IMR-90 (cell line): ENCODE results near the gene CTNNBIP1.

ENCODE experiments used
- CEBPB ChIP-seq: IDR thresholded peaks from 2 replicates; pipeline ENCODE4 v1.6.1; 2012; ENCODE audit warnings: low read depth, low read length, improper control_type of control experiment
- CTCF ChIP-seq: conservative IDR thresholded peaks from 2 replicates; pipeline ENCODE4 v1.5.1; 2012; ENCODE audit warnings: mild to moderate bottlenecking, low read depth, low read length, improper control_type of control experiment
- ELK1 ChIP-seq: fragments of 150-350 bp; IDR thresholded peaks from 2 replicates; pipeline ENCODE4 v1.6.1; 2016; ENCODE audit warnings: low read depth, mild to moderate bottlenecking, low read length, moderate library complexity, borderline replicate concordance
- FOS ChIP-seq: fragments of 150-350 bp; IDR thresholded peaks from 2 replicates; pipeline ENCODE4 v1.6.1; 2016; ENCODE audit warnings: low read depth, low read length
- MXI1 ChIP-seq: IDR thresholded peaks from 2 replicates; pipeline ENCODE4 v1.6.1; 2012; ENCODE audit warnings: low read depth, mild to moderate bottlenecking, low read length, moderate library complexity, borderline replicate concordance
- POLR2A ChIP-seq: IDR thresholded peaks from 2 replicates; pipeline ENCODE4 v1.6.1; 2012; ENCODE audit warnings: mild to moderate bottlenecking, low read depth, low read length
- RCOR1 ChIP-seq: IDR thresholded peaks from 2 replicates; pipeline ENCODE4 v1.6.1; 2012; ENCODE audit warnings: mild to moderate bottlenecking, low read length, improper control_type of control experiment; ENCODE audit not compliant: insufficient replicate concordance
- RFX5 ChIP-seq: IDR thresholded peaks from 2 replicates; pipeline ENCODE4 v1.8.0; 2012; ENCODE audit warnings: low read depth, mild to moderate bottlenecking, low read length, moderate library complexity
- SMC3 ChIP-seq: fragments of 150-350 bp; IDR thresholded peaks from 2 replicates; pipeline ENCODE4 v1.6.1; 2016; ENCODE audit warnings: low read depth, mild to moderate bottlenecking, antibody characterized with exemption, low read length, moderate library complexity
- TF ChIP-seq, protein P1 (sequence below): fragments of 150-350 bp; IDR thresholded peaks from 2 replicates; pipeline ENCODE4 v1.6.1; 2017; ENCODE audit warnings: mild to moderate bottlenecking, antibody characterized with exemption, low read length, low read depth

GRCh38 chr1:9815150-9815549 is 94.9 kb downstream of the CTNNBIP1 start:
- no peak for TF ChIP-seq CTCF
- TF ChIP-seq SMC3, result no peak
- no peak for TF ChIP-seq FOS
- TF ChIP-seq MXI1, result no peak
- no peak for TF ChIP-seq CEBPB
- no peak for TF ChIP-seq ELK1
- no peak for TF ChIP-seq RCOR1
- TF ChIP-seq POLR2A, result no peak
- TF ChIP-seq, protein P1, sequence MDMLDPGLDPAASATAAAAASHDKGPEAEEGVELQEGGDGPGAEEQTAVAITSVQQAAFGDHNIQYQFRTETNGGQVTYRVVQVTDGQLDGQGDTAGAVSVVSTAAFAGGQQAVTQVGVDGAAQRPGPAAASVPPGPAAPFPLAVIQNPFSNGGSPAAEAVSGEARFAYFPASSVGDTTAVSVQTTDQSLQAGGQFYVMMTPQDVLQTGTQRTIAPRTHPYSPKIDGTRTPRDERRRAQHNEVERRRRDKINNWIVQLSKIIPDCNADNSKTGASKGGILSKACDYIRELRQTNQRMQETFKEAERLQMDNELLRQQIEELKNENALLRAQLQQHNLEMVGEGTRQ, result no peak
- no peak for TF ChIP-seq RFX5
